SU-DHL-6 (cell line): Measurements from ENCODE around the gene FOCAD.
"Not testable (repeated sequence)": the region's sequence is repeated elsewhere in the genome, so short reads cannot be mapped to it uniquely, and the experiment has no call there.

Experiments used
- H2AFZ ChIP-seq: fragments of 200-600 bp; sonication (generic); 2 replicates; pipeline ENCODE4 v1.6.1; 2014; ENCODE audit warnings: low read depth, mild to moderate bottlenecking, moderate library complexity, mixed read lengths, antibody characterized with exemption, low read length; ENCODE audit not compliant: severe bottlenecking
- H3F3A ChIP-seq: fragments of 200-600 bp; shearing (Covaris generic); 2 replicates; pipeline ENCODE4 v1.6.0; 2016; ENCODE audit warnings: antibody characterized with exemption, mild to moderate bottlenecking; ENCODE audit not compliant: insufficient read depth
- H3K27ac ChIP-seq: fragments of 200-600 bp; sonication (generic); 2 replicates; pipeline ENCODE4 v1.5.1; 2016; ENCODE audit warnings: low read depth, mild to moderate bottlenecking, low read length, moderate library complexity, mixed read lengths
- H3K27me3 ChIP-seq: fragments of 200-600 bp; sonication (generic), shearing (Covaris generic); 2 replicates; pipeline ENCODE4 v1.6.0; 2014; ENCODE audit warnings: mild to moderate bottlenecking, low read length
- H3K36me3 ChIP-seq: fragments of 200-600 bp; sonication (generic); 2 replicates; pipeline ENCODE4 v1.6.1; 2014; ENCODE audit warnings: mild to moderate bottlenecking, low read length, mixed read lengths
- H3K4me2 ChIP-seq: fragments of 300-600, 200-600 bp; shearing (Covaris generic), sonication (generic); 2 replicates; pipeline ENCODE4 v1.6.0; 2014; ENCODE audit warnings: low read length, low read depth, mild to moderate bottlenecking; ENCODE audit not compliant: poor library complexity, severe bottlenecking
- H3K4me3 ChIP-seq: fragments of 200-600 bp; sonication (generic); 2 replicates; pipeline ENCODE4 v1.5.1; 2014; ENCODE audit warnings: antibody characterized with exemption, low read length, mild to moderate bottlenecking, mixed read lengths; ENCODE audit not compliant: insufficient read depth, poor library complexity, severe bottlenecking
- H3K79me2 ChIP-seq: fragments of 200-600 bp; sonication (generic); 2 replicates; pipeline ENCODE4 v1.6.1; 2014; ENCODE audit warnings: mild to moderate bottlenecking, low read length, moderate library complexity; ENCODE audit not compliant: insufficient read depth
- H3K9ac ChIP-seq: fragments of 200-600 bp; sonication (generic); 2 replicates; pipeline ENCODE4 v1.7.0; 2014; ENCODE audit warnings: mild to moderate bottlenecking, low read length
- H3K9me2 ChIP-seq: fragments of 200-600 bp; sonication (generic); replicated peaks from 2 replicates; pipeline ENCODE4 v1.6.1; 2014; ENCODE audit warnings: low read length; ENCODE audit not compliant: insufficient read depth
- H3K9me3 ChIP-seq: fragments of 200-600 bp; sonication (generic); 2 replicates; pipeline ENCODE4 v1.6.1; 2014; ENCODE audit warnings: low read length, mixed read lengths; ENCODE audit not compliant: insufficient read depth
- H4K20me1 ChIP-seq: fragments of 200-600 bp; sonication (generic); 2 replicates; pipeline ENCODE4 v1.6.1; 2014; ENCODE audit warnings: low read depth, mild to moderate bottlenecking, antibody characterized with exemption, low read length, moderate library complexity, mixed read lengths
- CTCF ChIP-seq: fragments of 200-600 bp; sonication (generic); IDR thresholded peaks from one replicate; pipeline ENCODE4 v1.5.1; 2017; ENCODE audit warnings: antibody characterized with exemption, mild to moderate bottlenecking, low read length, moderate library complexity; ENCODE audit not compliant: insufficient read depth, poor library complexity, severe bottlenecking
- EZH2phosphoT487 ChIP-seq: fragments of 200-600 bp; sonication (generic), shearing (Covaris generic); conservative IDR thresholded peaks from 2 replicates; pipeline ENCODE4 v1.6.1; 2018; ENCODE audit warnings: mild to moderate bottlenecking, antibody characterized with exemption, low read length, moderate library complexity, mixed read lengths

FOCAD gene

GRCh38 chr9:20651939-20652338 is 32.1 kb upstream of the FOCAD start:
- H2AFZ ChIP-seq = no peak overlapping the region
- TF ChIP-seq EZH2phosphoT487 (no peak), CTCF (no peak)

GRCh38 chr9:20658246-20658667 is 25.8 kb upstream of the FOCAD start:
- not testable (repeated sequence) for H3K9me3 ChIP-seq, H3K4me3 ChIP-seq, H2AFZ ChIP-seq, H3K9me2 ChIP-seq, H3K36me3 ChIP-seq, H4K20me1 ChIP-seq, H3K27ac ChIP-seq, H3K79me2 ChIP-seq, H3K27me3 ChIP-seq, H3K4me2 ChIP-seq, H3F3A ChIP-seq, H3K9ac ChIP-seq

More at GRCh38 chr9:20651939-20652338, 32.1 kb upstream of the FOCAD start:
- no peaks in the 10 kb centered on the region for H3K27me3 ChIP-seq
- no peaks in the 10 kb centered on the region for H3K79me2 ChIP-seq
- H3K9ac ChIP-seq = no peak overlapping the region
- H3K27ac ChIP-seq = no peak overlapping the region
- no peak overlapping the region for H3K4me2 ChIP-seq
- no peak overlapping the region for H3K4me3 ChIP-seq
- H3K9me2 ChIP-seq = no peaks in the 10 kb centered on the region
- no peaks in the 10 kb centered on the region; the same call in 1 of the 2 replicates for H3K36me3 ChIP-seq
- H4K20me1 ChIP-seq = no peaks in the 10 kb centered on the region; the same call in 1 of the 2 replicates
- H3K9me3 ChIP-seq = no peaks in the 10 kb centered on the region
- H3F3A ChIP-seq = no peaks in the 10 kb centered on the region

- Histone ChIP-seq H3K36me3 (no peaks in the 10 kb centered on the region), H3K9ac (no peak overlapping the region), H3F3A (no peaks in the 10 kb centered on the region), H3K79me2 (no peaks in the 10 kb centered on the region), H2AFZ (no peak overlapping the region), H3K27ac (no peak overlapping the region), H4K20me1 (no peaks in the 10 kb centered on the region), H3K27me3 (no peaks in the 10 kb centered on the region), H3K4me2 (no peak overlapping the region), H3K9me3 (no peaks in the 10 kb centered on the region), H3K4me3 (no peak overlapping the region), H3K9me2 (no peaks in the 10 kb centered on the region)
- no peak for TF ChIP-seq EZH2phosphoT487
- no peak for TF ChIP-seq CTCF
Measured at GRCh38 chr9:20658677-20659473, 25.2 kb upstream of the FOCAD start.

- no peak overlapping the region for H3K27ac ChIP-seq
- TF ChIP-seq CTCF (no peak), EZH2phosphoT487 (no peak)
- no peak overlapping the region for H3K4me2 ChIP-seq
- H2AFZ ChIP-seq = no peak overlapping the region
- H3K36me3 ChIP-seq = no peaks in the 10 kb centered on the region
- no peaks in the 10 kb centered on the region for H3F3A ChIP-seq
- H3K9ac ChIP-seq = no peak overlapping the region
- no peaks in the 10 kb centered on the region for H3K79me2 ChIP-seq
- H3K9me2 ChIP-seq = no peaks in the 10 kb centered on the region
- no peak overlapping the region for H3K4me3 ChIP-seq
- H4K20me1 ChIP-seq = no peaks in the 10 kb centered on the region
- no peaks in the 10 kb centered on the region for H3K27me3 ChIP-seq
- no peaks in the 10 kb centered on the region for H3K9me3 ChIP-seq
Measured at GRCh38 chr9:20659474-20659967, 24.5 kb upstream of the FOCAD start.
